HUES48 (cell line): ENCODE data around the gene UBALD2.
"Not testable (repeated sequence)": the region's sequence is repeated elsewhere in the genome, so short reads cannot be mapped to it uniquely, and the experiment has no call there.

Experiments used
- H3K27ac ChIP-seq: one replicate; pipeline ENCODE4 v1.7.0; 2013; ENCODE audit warnings: low read depth, low read length, inconsistent platforms
- H3K27me3 ChIP-seq: 2 replicates; pipeline ENCODE4 v1.6.1; 2013; ENCODE audit warnings: mild to moderate bottlenecking, low read length; ENCODE audit not compliant: control insufficient read depth, insufficient read depth
- H3K36me3 ChIP-seq: 2 replicates; pipeline ENCODE4 v1.6.1; 2013; ENCODE audit warnings: low read length; ENCODE audit not compliant: control insufficient read depth, insufficient read depth
- H3K4me1 ChIP-seq: 2 replicates; pipeline ENCODE4 v1.6.1; 2013; ENCODE audit warnings: mild to moderate bottlenecking, low read length; ENCODE audit not compliant: control insufficient read depth, insufficient read depth
- H3K4me3 ChIP-seq: 2 replicates; pipeline ENCODE4 v1.5.1; 2013; ENCODE audit warnings: mild to moderate bottlenecking, low read depth, low read length
- H3K9ac ChIP-seq: 2 replicates; pipeline ENCODE4 v1.6.1; 2013; ENCODE audit warnings: mild to moderate bottlenecking, low read depth, low read length, moderate library complexity
- H3K9me3 ChIP-seq: 2 replicates; pipeline ENCODE4 v1.6.1; 2013; ENCODE audit warnings: low read length; ENCODE audit not compliant: control insufficient read depth, insufficient read depth

The UBALD2 gene

GRCh38 chr17:76246080-76247066 is 18.8 kb upstream of the UBALD2 start:
- Histone ChIP-seq H3K27ac (no peak overlapping the region), H3K4me3 (no peak overlapping the region), H3K9ac (no peak overlapping the region)

GRCh38 chr17:76247304-76247703 is 17.8 kb upstream of the UBALD2 start:
- no peak overlapping the region for H3K9ac ChIP-seq
- H3K4me1 ChIP-seq, result no peaks in the 10 kb centered on the region

More at GRCh38 chr17:76246080-76247066, 18.8 kb upstream of the UBALD2 start:
- peaks cover 23% of the 10 kb centered on the region for H3K27me3 ChIP-seq
- H3K4me1 ChIP-seq, result no peaks in the 10 kb centered on the region
- H3K9me3 ChIP-seq, result no peaks in the 10 kb centered on the region
- no peaks in the 10 kb centered on the region for H3K36me3 ChIP-seq

GRCh38 chr17:76248013-76248782 is 16.9 kb upstream of the UBALD2 start:
- no peaks in the 10 kb centered on the region for H3K4me1 ChIP-seq
- no peak overlapping the region for H3K9ac ChIP-seq
- no peak overlapping the region for H3K27ac ChIP-seq
- peaks cover 5% of the 10 kb centered on the region for H3K27me3 ChIP-seq
- no peak overlapping the region for H3K4me3 ChIP-seq
- H3K36me3 ChIP-seq, result no peaks in the 10 kb centered on the region
- no peaks in the 10 kb centered on the region for H3K9me3 ChIP-seq

More at GRCh38 chr17:76247304-76247703, 17.8 kb upstream of the UBALD2 start:
- H3K27ac ChIP-seq, result no peak overlapping the region
- peaks cover 14% of the 10 kb centered on the region for H3K27me3 ChIP-seq
- H3K36me3 ChIP-seq, result no peaks in the 10 kb centered on the region
- no peaks in the 10 kb centered on the region for H3K9me3 ChIP-seq
- H3K4me3 ChIP-seq, result no peak overlapping the region

GRCh38 chr17:76250141-76250540 is 15.0 kb upstream of the UBALD2 start:
- H3K4me1 ChIP-seq, result no peaks in the 10 kb centered on the region
- H3K9me3 ChIP-seq, result no peaks in the 10 kb centered on the region
- no peak overlapping the region for H3K27ac ChIP-seq
- no peaks in the 10 kb centered on the region for H3K36me3 ChIP-seq
- H3K9ac ChIP-seq, result no peak overlapping the region
- H3K27me3 ChIP-seq, result no peaks in the 10 kb centered on the region
- H3K4me3 ChIP-seq, result no peak overlapping the region

GRCh38 chr17:76251478-76252039 is 13.6 kb upstream of the UBALD2 start:
- H3K36me3 ChIP-seq, result no peaks in the 10 kb centered on the region
- no peaks in the 10 kb centered on the region for H3K9me3 ChIP-seq
- no peak overlapping the region for H3K9ac ChIP-seq
- H3K27ac ChIP-seq, result no peak overlapping the region
- H3K4me1 ChIP-seq, result no peaks in the 10 kb centered on the region
- no peak overlapping the region for H3K4me3 ChIP-seq
- no peaks in the 10 kb centered on the region for H3K27me3 ChIP-seq

- no peaks in the 10 kb centered on the region for H3K9me3 ChIP-seq
- H3K36me3 ChIP-seq, result no peaks in the 10 kb centered on the region
- H3K4me3 ChIP-seq, result no peak overlapping the region
- H3K27me3 ChIP-seq, result no peaks in the 10 kb centered on the region
- no peaks in the 10 kb centered on the region for H3K4me1 ChIP-seq
- no peak overlapping the region for H3K27ac ChIP-seq
- no peak overlapping the region for H3K9ac ChIP-seq
These were observed 12.9 kb upstream of the UBALD2 start for GRCh38 chr17:76252040-76252954.

GRCh38 chr17:76252967-76253766 is 12.0 kb upstream of the UBALD2 start:
- H3K27ac ChIP-seq, H3K36me3 ChIP-seq, H3K27me3 ChIP-seq, H3K4me1 ChIP-seq, H3K4me3 ChIP-seq, H3K9ac ChIP-seq, H3K9me3 ChIP-seq: not testable (repeated sequence)

- no peak overlapping the region for H3K9ac ChIP-seq
- no peaks in the 10 kb centered on the region for H3K27me3 ChIP-seq
- no peak overlapping the region for H3K4me3 ChIP-seq
- H3K4me1 ChIP-seq, result no peaks in the 10 kb centered on the region
- H3K36me3 ChIP-seq, result no peaks in the 10 kb centered on the region
- H3K9me3 ChIP-seq, result no peaks in the 10 kb centered on the region
- H3K27ac ChIP-seq, result no peak overlapping the region
These were observed 11.3 kb upstream of the UBALD2 start for GRCh38 chr17:76253841-76254240.

GRCh38 chr17:76254275-76254674 is 10.9 kb upstream of the UBALD2 start:
- no peaks in the 10 kb centered on the region for H3K36me3 ChIP-seq
- no peaks in the 10 kb centered on the region for H3K9me3 ChIP-seq
- H3K27ac ChIP-seq, result no peak overlapping the region
- H3K9ac ChIP-seq, result no peak overlapping the region
- H3K4me1 ChIP-seq, result peaks cover under 1% of the 10 kb centered on the region; the same call in 1 of the 2 replicates
- no peak overlapping the region for H3K4me3 ChIP-seq
- H3K27me3 ChIP-seq, result no peaks in the 10 kb centered on the region
